Keratinocyte (primary cell): ENCODE measurements around the gene KRI1. TPM values are rescaled to one million over a fixed set of nuclear protein-coding genes. Genes with fewer than 3 reads are reported as not detected.

ENCODE experiments used
- DNase-seq: peaks from one replicate; pipeline ENCODE4 v3.0.0-alpha.2; 2011; ENCODE audit warnings: low read depth, missing footprints, low spot score
- FAIRE-seq: peaks from 2 replicates; lab custom pipeline; 2011; peaks lifted over from hg19 to GRCh38; lab: Jason Lieb, UNC
- H2AFZ ChIP-seq: 2 replicates; pipeline ENCODE4 v1.6.0; 2012; ENCODE audit warnings: low read length, control low read depth, inconsistent platforms; ENCODE audit not compliant: control insufficient read depth
- H3K27ac ChIP-seq: 2 replicates; pipeline ENCODE4 v1.5.1; 2011; ENCODE audit warnings: low read length; ENCODE audit not compliant: control insufficient read depth, insufficient read depth
- H3K27me3 ChIP-seq: 3 replicates; pipeline ENCODE4 v1.6.0; 2011; ENCODE audit warnings: low read length; ENCODE audit not compliant: control insufficient read depth, insufficient read depth; ENCODE audit errors: extremely low read depth
- H3K36me3 ChIP-seq, 2 experiments: 2 replicates in 1 of 2; 3 replicates in 1 of 2; pipeline ENCODE4 v1.5.1; 2011; ENCODE audit warnings: low read length in 2 of 2, mild to moderate bottlenecking in 1 of 2; ENCODE audit not compliant: control insufficient read depth in 2 of 2, insufficient read depth in 2 of 2; ENCODE audit errors: extremely low read depth in 1 of 2
- H3K4me1 ChIP-seq: 3 replicates; pipeline ENCODE4 v1.5.1; 2011; ENCODE audit warnings: low read length; ENCODE audit not compliant: control insufficient read depth, insufficient read depth; ENCODE audit errors: extremely low read depth
- H3K4me2 ChIP-seq: 3 replicates; pipeline ENCODE4 v1.6.0; 2011; ENCODE audit warnings: low read depth, low read length; ENCODE audit not compliant: control insufficient read depth, insufficient read depth; ENCODE audit errors: extremely low read depth
- H3K4me3 ChIP-seq, 3 experiments: fragments of 200-600 bp in 1 of 3; sonication (generic) in 1 of 3; 2 replicates in 2 of 3; 3 replicates in 1 of 3; pipeline ENCODE4 v1.5.1; 2011 to 2016; ENCODE audit warnings: low read length in 3 of 3, mild to moderate bottlenecking in 3 of 3, control low read depth in 2 of 3, inconsistent platforms in 1 of 3, low read depth in 1 of 3, mixed read lengths in 1 of 3, mixed run types in 1 of 3, moderate library complexity in 1 of 3; ENCODE audit not compliant: control insufficient read depth in 2 of 3, insufficient read depth in 2 of 3; ENCODE audit errors: extremely low read depth in 1 of 3
- H3K79me2 ChIP-seq: 2 replicates; pipeline ENCODE4 v1.6.0; 2012; ENCODE audit warnings: low read length; ENCODE audit not compliant: control insufficient read depth, insufficient read depth
- H3K9ac ChIP-seq: 3 replicates; pipeline ENCODE4 v1.6.0; 2011; ENCODE audit warnings: low read length; ENCODE audit not compliant: control insufficient read depth, insufficient read depth; ENCODE audit errors: extremely low read depth
- H3K9me1 ChIP-seq: 3 replicates; pipeline ENCODE4 v1.6.0; 2011; ENCODE audit warnings: low read length; ENCODE audit not compliant: control insufficient read depth, insufficient read depth; ENCODE audit errors: extremely low read depth
- H3K9me3 ChIP-seq: 2 replicates; pipeline ENCODE4 v1.5.1; 2012; ENCODE audit warnings: low read depth, low read length; ENCODE audit not compliant: control insufficient read depth
- H4K20me1 ChIP-seq: 3 replicates; pipeline ENCODE4 v1.6.0; 2011; ENCODE audit warnings: low read length; ENCODE audit not compliant: control insufficient read depth, insufficient read depth; ENCODE audit errors: extremely low read depth
- EZH2 ChIP-seq: IDR thresholded peaks from one replicate; pipeline ENCODE4 v1.6.1; 2012; ENCODE audit warnings: inconsistent platforms, mild to moderate bottlenecking, low read length, moderate library complexity
- dilution Hi-C: fragments of 300-500 bp; cut with MboI; formaldehyde crosslinking; loops from one replicate; pipeline ENCODE4 v1.7.0; 2020; ENCODE audit warnings: low sequenced_read_pairs; ENCODE audit not compliant: extremely low pct_ligation_motif_present
- polyA plus RNA-seq, 5 experiments: library from polyadenylated mRNA; depleted of rRNA in 3 of 5; stranded (reverse) in 3 of 5; stranded (forward) in 1 of 5; unstranded in 1 of 5; fragments of >200 nt; gene quantifications; 1 replicate in 1 of 5; 2 replicates in 3 of 5; 3 replicates in 1 of 5; pipeline versions ENCODE4 v1.2.1 to v1.2.3, GENCODE V29; 2011 to 2012; ENCODE audit warnings: missing spikeins in 2 of 5, low read depth in 1 of 5, low replicate concordance in 1 of 5
- TF ChIP-seq, protein P1 (sequence below), 3 experiments: IDR thresholded peaks in 1 of 3; conservative IDR thresholded peaks in 1 of 3; optimal IDR thresholded peaks in 1 of 3; 2 replicates in 2 of 3; 3 replicates in 1 of 3; pipeline versions ENCODE3 to v1.5.1; 2011; ENCODE audit warnings: low read length in 3 of 3, mild to moderate bottlenecking in 3 of 3, moderate library complexity in 2 of 3, control low read depth in 1 of 3, inconsistent platforms in 1 of 3; ENCODE audit not compliant: insufficient read depth in 2 of 3; ENCODE audit errors: extremely low read depth in 1 of 3

The KRI1 gene
- polyA plus RNA-seq, 1 donor (not counting 4 experiments of a cell fraction or from before 2014, with no cell fraction given): 19.0 TPM

DNA sequence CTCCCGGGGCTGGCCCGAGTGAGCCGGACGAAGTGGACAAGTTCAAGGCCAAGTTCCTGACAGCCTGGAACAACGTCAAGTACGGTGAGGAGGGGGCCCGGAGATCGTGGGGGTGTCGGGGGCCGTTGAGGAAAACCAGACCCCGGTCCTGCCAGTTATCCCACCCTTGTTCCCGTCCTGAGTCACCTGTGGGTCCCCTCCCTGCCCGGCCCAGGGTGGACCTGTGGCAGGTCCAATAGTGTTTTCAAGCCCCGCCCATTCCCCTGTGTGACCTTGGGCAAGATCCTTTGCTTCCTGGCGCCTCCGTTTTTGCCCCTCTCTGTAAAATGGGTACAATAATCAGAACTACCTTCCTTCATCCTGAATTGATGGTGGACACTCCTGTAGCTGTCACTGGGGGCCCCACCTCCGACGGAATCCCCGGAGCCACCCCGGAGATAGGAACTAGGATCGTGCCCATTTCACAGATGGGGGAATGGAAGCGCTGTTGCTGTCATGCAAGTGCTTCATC is 21.5 kb downstream of the KRI1 start:
- H3K27ac ChIP-seq: peak overlapping the region; percentile 43
- TF ChIP-seq, protein P1, sequence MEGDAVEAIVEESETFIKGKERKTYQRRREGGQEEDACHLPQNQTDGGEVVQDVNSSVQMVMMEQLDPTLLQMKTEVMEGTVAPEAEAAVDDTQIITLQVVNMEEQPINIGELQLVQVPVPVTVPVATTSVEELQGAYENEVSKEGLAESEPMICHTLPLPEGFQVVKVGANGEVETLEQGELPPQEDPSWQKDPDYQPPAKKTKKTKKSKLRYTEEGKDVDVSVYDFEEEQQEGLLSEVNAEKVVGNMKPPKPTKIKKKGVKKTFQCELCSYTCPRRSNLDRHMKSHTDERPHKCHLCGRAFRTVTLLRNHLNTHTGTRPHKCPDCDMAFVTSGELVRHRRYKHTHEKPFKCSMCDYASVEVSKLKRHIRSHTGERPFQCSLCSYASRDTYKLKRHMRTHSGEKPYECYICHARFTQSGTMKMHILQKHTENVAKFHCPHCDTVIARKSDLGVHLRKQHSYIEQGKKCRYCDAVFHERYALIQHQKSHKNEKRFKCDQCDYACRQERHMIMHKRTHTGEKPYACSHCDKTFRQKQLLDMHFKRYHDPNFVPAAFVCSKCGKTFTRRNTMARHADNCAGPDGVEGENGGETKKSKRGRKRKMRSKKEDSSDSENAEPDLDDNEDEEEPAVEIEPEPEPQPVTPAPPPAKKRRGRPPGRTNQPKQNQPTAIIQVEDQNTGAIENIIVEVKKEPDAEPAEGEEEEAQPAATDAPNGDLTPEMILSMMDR (optimal IDR thresholded peaks at IDR 0.05 in 1 of 3, IDR thresholded peaks at IDR 0.05 in 1 of 3, conservative IDR thresholded peaks at IDR 0.05 in 1 of 3; ENCODE audit: extremely low read depth in 1 of 3, insufficient read depth in 2 of 3, low read length in 3 of 3): no peak
- no peak for TF ChIP-seq EZH2
- H3K9ac ChIP-seq: peak overlapping the region; percentile 82
- peak overlapping the region; percentile 52 for H2AFZ ChIP-seq
- DNase-seq: no peak
- peaks cover 9% of the 10 kb centered on the region for H3K4me1 ChIP-seq
- H3K27me3 ChIP-seq: no peaks in the 10 kb centered on the region
- no peak for FAIRE-seq
- H4K20me1 ChIP-seq: no peaks in the 10 kb centered on the region
- peak overlapping the region; percentile 61 to 86 (median 68) for H3K4me3 ChIP-seq
- no peaks in the 10 kb centered on the region for H3K9me3 ChIP-seq
- no peaks in the 10 kb centered on the region for H3K9me1 ChIP-seq
- dilution Hi-C loops: no loop called here
- H3K79me2 ChIP-seq: peaks cover 10% of the 10 kb centered on the region
- H3K4me2 ChIP-seq: peak overlapping the region; percentile 61
- H3K36me3 ChIP-seq: peaks cover 9 to 10% of the 10 kb centered on the region in 2 experiments

DNA sequence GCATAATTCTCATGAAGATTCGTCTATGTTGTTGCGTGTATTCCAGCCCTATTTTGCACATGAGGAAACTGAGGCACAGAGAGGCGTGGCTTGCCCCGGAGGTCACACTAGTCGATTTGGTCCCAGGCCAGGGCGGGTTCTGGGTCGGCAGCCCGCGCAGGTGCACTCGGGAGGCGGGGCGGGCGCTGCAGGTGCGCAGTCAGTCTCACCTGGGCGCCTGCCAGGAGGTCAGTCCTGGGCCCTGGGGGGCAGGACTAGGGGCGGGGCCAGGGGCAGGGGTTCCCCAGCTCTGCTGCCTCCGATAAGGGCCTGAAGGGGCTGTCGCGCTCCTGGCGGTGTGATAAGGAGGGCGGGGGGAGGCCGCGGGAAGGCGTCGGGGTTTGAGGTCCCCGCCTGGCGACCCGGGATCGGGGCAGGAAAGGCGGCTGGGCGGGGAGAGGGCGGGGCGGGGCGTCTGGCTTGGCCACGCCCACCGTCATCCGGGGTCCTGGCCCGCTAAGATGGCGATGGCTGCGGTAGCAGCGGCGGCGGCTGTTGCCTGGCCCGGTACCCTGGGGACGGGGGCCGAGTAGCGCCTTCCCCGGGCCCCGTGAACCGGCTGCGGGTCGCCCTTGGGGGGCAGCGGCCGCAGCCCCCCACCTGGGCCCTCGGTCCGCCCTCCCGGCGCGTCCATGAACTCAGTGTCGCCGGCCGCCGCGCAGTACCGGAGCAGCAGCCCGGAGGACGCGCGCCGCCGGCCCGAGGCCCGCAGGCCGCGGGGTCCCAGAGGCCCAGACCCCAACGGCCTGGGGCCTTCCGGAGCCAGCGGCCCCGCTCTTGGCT is 22.2 kb downstream of the KRI1 start, which contains the start of gene ATG4D:
ATG4D (plus strand) TSS at position 485 of the 822 bp plus-strand sequence; CDS start at position 672, 187 bp downstream.
- dilution Hi-C loops: no loop called here
- peak within 1 kb of the TSS; percentile 61 for H3K4me2 ChIP-seq
- peaks cover 9% of the 10 kb centered on the region for H3K4me1 ChIP-seq
- H3K9me3 ChIP-seq: no peaks in the 10 kb centered on the region
- H3K9ac ChIP-seq: peak within 1 kb of the TSS; percentile 82
- no peak for FAIRE-seq
- H4K20me1 ChIP-seq: no peaks in the 10 kb centered on the region
- H3K36me3 ChIP-seq: peaks cover 7 to 9% of the 10 kb centered on the region in 2 experiments
- TF ChIP-seq, protein P1 (optimal IDR thresholded peaks at IDR 0.05 in 1 of 3, IDR thresholded peaks at IDR 0.05 in 1 of 3, conservative IDR thresholded peaks at IDR 0.05 in 1 of 3; ENCODE audit: extremely low read depth in 1 of 3, insufficient read depth in 2 of 3, low read length in 3 of 3): no peak
- TF ChIP-seq EZH2: no peak
- H3K27ac ChIP-seq: peak within 1 kb of the TSS; percentile 43
- no peaks in the 10 kb centered on the region for H3K9me1 ChIP-seq
- H3K27me3 ChIP-seq: no peaks in the 10 kb centered on the region
- no peak for DNase-seq
- H2AFZ ChIP-seq: peak within 1 kb of the TSS; percentile 83
- H3K4me3 ChIP-seq: peak within 1 kb of the TSS; percentile 61 to 86 (median 68)
- H3K79me2 ChIP-seq: peaks cover 10% of the 10 kb centered on the region
